MM.1S (cell line): Measurements from ENCODE around the gene IGSF10.

ENCODE experiments used
- EZH2 ChIP-seq: fragments of 300-600 bp; sonication (generic); optimal IDR thresholded peaks from 2 replicates; pipeline ENCODE3; 2017; ENCODE audit warnings: low read depth, mild to moderate bottlenecking, antibody characterized with exemption, low read length, mixed read lengths
- TF ChIP-seq, protein P1 (sequence below): fragments of 300-600 bp; sonication (generic); IDR thresholded peaks from 2 replicates; pipeline ENCODE4 v1.5.1; 2016; ENCODE audit warnings: antibody characterized with exemption, low read length, mixed read lengths

- TF ChIP-seq, protein P1, sequence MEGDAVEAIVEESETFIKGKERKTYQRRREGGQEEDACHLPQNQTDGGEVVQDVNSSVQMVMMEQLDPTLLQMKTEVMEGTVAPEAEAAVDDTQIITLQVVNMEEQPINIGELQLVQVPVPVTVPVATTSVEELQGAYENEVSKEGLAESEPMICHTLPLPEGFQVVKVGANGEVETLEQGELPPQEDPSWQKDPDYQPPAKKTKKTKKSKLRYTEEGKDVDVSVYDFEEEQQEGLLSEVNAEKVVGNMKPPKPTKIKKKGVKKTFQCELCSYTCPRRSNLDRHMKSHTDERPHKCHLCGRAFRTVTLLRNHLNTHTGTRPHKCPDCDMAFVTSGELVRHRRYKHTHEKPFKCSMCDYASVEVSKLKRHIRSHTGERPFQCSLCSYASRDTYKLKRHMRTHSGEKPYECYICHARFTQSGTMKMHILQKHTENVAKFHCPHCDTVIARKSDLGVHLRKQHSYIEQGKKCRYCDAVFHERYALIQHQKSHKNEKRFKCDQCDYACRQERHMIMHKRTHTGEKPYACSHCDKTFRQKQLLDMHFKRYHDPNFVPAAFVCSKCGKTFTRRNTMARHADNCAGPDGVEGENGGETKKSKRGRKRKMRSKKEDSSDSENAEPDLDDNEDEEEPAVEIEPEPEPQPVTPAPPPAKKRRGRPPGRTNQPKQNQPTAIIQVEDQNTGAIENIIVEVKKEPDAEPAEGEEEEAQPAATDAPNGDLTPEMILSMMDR, result no peak
- no peak for TF ChIP-seq EZH2
Observed at GRCh38 chr3:151437906-151438305, 23.0 kb downstream of the IGSF10 start.
